RWPE2 (cell line): ENCODE results near the gene BMERB1.

Experiments
- ATAC-seq: fragments of 200-7000 bp; cut with Tn5 transposase; 3 replicates; pipeline ENCODE4 v1.9.1; 2021; ENCODE audit warnings: low read depth
- DNase-seq: peaks from one replicate; pipeline ENCODE4 v3.0.0-alpha.2; 2020; ENCODE audit warnings: low spot score
- H3K27ac ChIP-seq: fragments of 450-650 bp; 2 replicates; pipeline ENCODE4 v1.5.1; 2017; ENCODE audit warnings: mild to moderate bottlenecking; ENCODE audit not compliant: poor library complexity, severe bottlenecking
- H3K27me3 ChIP-seq: fragments of 250-450 bp; sonication (Bioruptor Pico); 2 replicates; pipeline ENCODE4 v1.5.1; 2021; ENCODE audit warnings: mild to moderate bottlenecking, moderate library complexity; ENCODE audit not compliant: insufficient read depth, poor library complexity, severe bottlenecking
- H3K36me3 ChIP-seq: fragments of 250-450 bp; sonication (Bioruptor Pico); 2 replicates; pipeline ENCODE4 v1.5.1; 2020; ENCODE audit warnings: low read depth, mild to moderate bottlenecking, moderate library complexity
- H3K4me1 ChIP-seq: fragments of 250-450 bp; sonication (Bioruptor Pico); 2 replicates; pipeline ENCODE4 v1.5.1; 2021; ENCODE audit warnings: mild to moderate bottlenecking, moderate library complexity; ENCODE audit not compliant: insufficient read depth, poor library complexity, severe bottlenecking
- H3K4me3 ChIP-seq: fragments of 250-450 bp; sonication (Bioruptor Pico); 2 replicates; pipeline ENCODE4 v1.5.1; 2021; ENCODE audit warnings: mild to moderate bottlenecking, moderate library complexity; ENCODE audit not compliant: severe bottlenecking
- H3K9me3 ChIP-seq: fragments of 250-450 bp; sonication (Bioruptor Pico); 2 replicates; pipeline ENCODE4 v1.5.1; 2021; ENCODE audit warnings: mild to moderate bottlenecking, moderate library complexity; ENCODE audit not compliant: severe bottlenecking
- CTCF ChIP-seq: fragments of 450-650 bp; IDR thresholded peaks from one replicate; pipeline ENCODE4 v1.5.1; 2017; ENCODE audit warnings: mild to moderate bottlenecking, moderate library complexity; ENCODE audit not compliant: poor library complexity, severe bottlenecking

Gene BMERB1

GRCh38 chr16:15609286-15609649, 174.9 kb downstream of the BMERB1 start:
- no peak overlapping the region for H3K4me3 ChIP-seq
- no peaks in the 10 kb centered on the region for H3K9me3 ChIP-seq
- no peak for ATAC-seq
- no peak for TF ChIP-seq CTCF
- H3K36me3 ChIP-seq, result peaks cover 64% of the 10 kb centered on the region
- H3K27me3 ChIP-seq, result no peaks in the 10 kb centered on the region
- peaks cover 13% of the 10 kb centered on the region for H3K4me1 ChIP-seq
- DNase-seq, result no peak
- no peak overlapping the region for H3K27ac ChIP-seq

GRCh38 chr16:15610369-15610871, 176.0 kb downstream of the BMERB1 start:
- DNase-seq (no peak), ATAC-seq (no peak)
- no peaks in the 10 kb centered on the region for H3K27me3 ChIP-seq
- TF ChIP-seq CTCF, result no peak
- peaks cover 62% of the 10 kb centered on the region for H3K36me3 ChIP-seq
- H3K4me1 ChIP-seq, result peaks cover 13% of the 10 kb centered on the region
- no peak overlapping the region for H3K27ac ChIP-seq
- no peaks in the 10 kb centered on the region for H3K9me3 ChIP-seq
- no peak overlapping the region for H3K4me3 ChIP-seq

DNA sequence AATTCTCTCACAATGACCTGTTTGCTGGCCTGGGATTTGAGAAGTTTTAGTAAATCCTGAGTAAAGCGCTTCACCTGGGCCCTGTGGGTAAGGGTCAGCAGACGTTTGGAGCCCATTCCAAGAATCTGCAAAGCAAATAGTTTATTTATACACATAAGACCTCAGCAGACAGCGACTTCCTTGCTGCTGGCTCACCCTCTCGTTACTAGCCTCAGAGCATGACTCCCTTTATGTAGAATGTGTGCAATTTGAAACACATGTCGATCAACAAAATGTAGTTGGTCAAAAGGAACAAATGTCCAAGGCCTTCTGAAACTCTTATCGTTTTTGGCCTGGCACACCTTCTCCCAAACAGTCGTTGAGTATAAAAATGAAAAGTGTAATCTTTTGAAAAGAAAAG, 177.2 kb downstream of the BMERB1 start:
- ATAC-seq (no peak), DNase-seq (no peak)
- H3K27ac ChIP-seq, result no peak overlapping the region
- peaks cover 13% of the 10 kb centered on the region for H3K4me1 ChIP-seq
- no peak overlapping the region for H3K4me3 ChIP-seq
- no peak for TF ChIP-seq CTCF
- H3K9me3 ChIP-seq, result no peaks in the 10 kb centered on the region
- no peaks in the 10 kb centered on the region for H3K27me3 ChIP-seq
- peaks cover 71% of the 10 kb centered on the region for H3K36me3 ChIP-seq

DNA sequence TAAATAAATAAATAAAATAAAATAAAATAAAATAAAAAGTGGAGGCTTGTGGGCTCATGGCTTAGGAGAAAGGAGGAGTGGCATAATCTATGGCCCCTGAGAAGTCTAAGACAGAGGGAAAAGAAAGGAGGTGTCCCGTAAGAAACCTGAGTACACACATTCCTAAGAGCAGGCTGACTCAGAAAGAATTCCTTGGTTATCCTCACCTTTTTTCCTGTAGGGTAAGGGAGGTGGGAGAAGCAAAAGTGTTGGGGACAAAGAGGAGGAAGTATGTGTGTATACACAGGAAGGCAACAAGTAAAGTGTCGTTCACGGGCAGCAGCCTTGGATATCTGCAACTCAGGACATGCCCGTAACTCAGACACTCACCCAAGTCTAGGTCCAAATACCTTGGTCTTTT, 179.3 kb downstream of the BMERB1 start:
- no peak for DNase-seq
- peaks cover 13% of the 10 kb centered on the region for H3K4me1 ChIP-seq
- H3K36me3 ChIP-seq, result peaks cover 74% of the 10 kb centered on the region
- no peaks in the 10 kb centered on the region for H3K27me3 ChIP-seq
- no peak overlapping the region for H3K4me3 ChIP-seq
- H3K9me3 ChIP-seq, result no peaks in the 10 kb centered on the region
- no peak for TF ChIP-seq CTCF
- H3K27ac ChIP-seq, result peak overlapping the region; percentile 88
- ATAC-seq, result peak; percentile 98

GRCh38 chr16:15616012-15616411, 181.6 kb downstream of the BMERB1 start:
- Histone ChIP-seq H3K4me1 (peaks cover 13% of the 10 kb centered on the region), H3K36me3 (peaks cover 72% of the 10 kb centered on the region), H3K9me3 (no peaks in the 10 kb centered on the region), H3K27me3 (no peaks in the 10 kb centered on the region), H3K4me3 (no peak overlapping the region), H3K27ac (no peak overlapping the region)
- ATAC-seq (no peak), DNase-seq (no peak)
- no peak for TF ChIP-seq CTCF
